GM12892 (cell line): ENCODE data around the gene PCBP1.
"Not testable (repeated sequence)": the region's sequence is repeated elsewhere in the genome, so short reads cannot be mapped to it uniquely, and the experiment has no call there.

Experiments used
- DNase-seq: peaks from one replicate; pipeline ENCODE4 v3.0.0; 2011; ENCODE audit not compliant: insufficient read length
- FAIRE-seq: peaks from 2 replicates; lab custom pipeline; 2011; peaks lifted over from hg19 to GRCh38; lab: Jason Lieb, UNC
- POLR2A ChIP-seq: IDR thresholded peaks from 2 replicates; pipeline ENCODE4 v1.6.1; 2011; ENCODE audit warnings: low read depth, low read length, control low read depth
- POLR2AphosphoS5 ChIP-seq: IDR thresholded peaks from 2 replicates; pipeline ENCODE4 v1.6.1; 2011; ENCODE audit warnings: low read depth, low read length, control low read depth
- TAF1 ChIP-seq: IDR thresholded peaks from 2 replicates; pipeline ENCODE4 v1.6.1; 2011; ENCODE audit warnings: low read depth, mild to moderate bottlenecking, control low read depth, low read length, borderline replicate concordance

PCBP1 gene

GRCh38 chr2:70103531-70104061 is 16.3 kb downstream of the PCBP1 start:
- DNase-seq (no peak), FAIRE-seq (peak; percentile 61)
- TF ChIP-seq TAF1 (no peak), POLR2A (peak; percentile 21; the same call in 1 of the 2 replicates)

DNA sequence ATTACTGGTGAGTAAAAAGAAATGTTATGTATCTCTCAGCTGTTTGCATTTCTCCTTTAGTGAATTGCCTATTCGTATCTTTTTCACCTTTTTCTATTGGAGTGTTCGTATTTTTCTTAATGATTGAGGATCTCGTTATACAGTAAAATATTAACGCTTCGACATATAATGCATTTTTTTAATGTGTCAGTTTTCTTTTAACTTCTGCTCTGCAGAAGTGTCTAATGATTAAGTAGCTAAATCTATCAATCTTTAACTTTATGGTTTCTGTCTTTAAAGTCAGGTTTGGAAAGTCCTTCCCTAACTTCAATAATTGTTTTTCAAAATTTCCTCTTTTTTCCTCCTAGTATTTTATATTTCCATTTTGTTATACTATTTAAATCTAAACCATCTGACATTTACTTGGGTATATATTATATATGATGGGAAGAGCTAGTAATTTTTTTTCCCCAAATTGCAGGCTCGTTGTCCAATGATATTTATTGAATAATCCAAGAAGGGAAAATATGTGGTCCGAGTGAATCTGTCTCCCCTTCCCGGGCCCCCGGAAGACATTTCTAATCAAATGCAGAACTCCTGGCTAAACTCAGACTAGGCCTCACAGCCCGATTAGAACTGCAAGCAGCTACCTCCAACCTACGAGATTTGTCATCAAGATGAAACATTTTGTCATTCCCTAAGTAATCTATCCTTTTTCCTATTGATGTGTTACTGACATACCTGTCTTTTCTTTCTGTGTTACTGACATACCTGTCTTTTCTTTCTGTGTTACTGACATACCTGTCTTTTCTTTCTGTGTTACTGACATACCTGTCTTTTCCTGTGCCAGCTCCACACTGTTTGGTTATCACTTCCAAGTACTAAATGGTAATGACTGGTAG is 17.2 kb downstream of the PCBP1 start:
- FAIRE-seq (peak; percentile 88), DNase-seq (no peak)
- TF ChIP-seq TAF1 (no peak), POLR2A (no peak), POLR2AphosphoS5 (no peak)

DNA sequence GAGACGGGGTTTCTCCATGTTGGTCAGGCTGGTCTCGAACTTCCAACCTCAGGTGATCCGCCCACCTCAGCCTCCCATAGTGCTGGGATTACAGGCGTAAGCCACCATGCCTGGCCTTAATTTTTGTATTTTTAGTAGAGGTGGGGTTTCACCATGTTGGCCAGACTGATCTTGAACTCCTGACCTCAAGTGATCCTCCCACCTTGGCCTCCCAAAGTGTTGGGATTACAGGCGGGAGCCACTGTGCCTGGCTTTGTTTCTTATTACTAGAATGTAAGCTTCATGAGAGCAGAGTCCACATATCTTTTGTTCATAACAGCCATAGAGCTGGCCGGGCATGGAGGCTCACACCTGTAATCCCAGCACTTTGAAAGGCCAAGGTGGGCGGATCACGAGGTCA is 18.9 kb downstream of the PCBP1 start:
- FAIRE-seq: not testable (repeated sequence)

DNA sequence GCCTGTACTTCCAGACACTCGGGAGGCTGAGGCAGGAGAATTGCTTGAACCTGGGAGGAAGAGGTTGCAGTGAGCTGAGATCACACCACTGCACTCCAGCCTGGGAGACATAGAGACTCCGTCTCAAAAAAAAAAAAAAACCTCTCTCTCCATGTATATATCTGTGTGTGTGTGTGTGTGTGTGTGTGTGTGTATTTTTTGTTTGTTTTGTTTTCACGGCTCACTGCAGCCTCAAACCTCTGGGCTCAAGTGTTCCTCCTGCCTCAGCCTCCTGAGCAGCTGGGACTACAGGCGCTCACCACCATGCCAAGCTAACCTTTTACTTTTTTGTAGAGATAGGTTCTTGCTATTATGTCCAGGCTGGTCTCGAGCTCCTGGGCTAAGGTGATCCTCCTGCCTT is 23.1 kb downstream of the PCBP1 start:
- not testable (repeated sequence) for FAIRE-seq, DNase-seq

More for the DNA sequence above, 18.9 kb downstream of the PCBP1 start:
- DNase-seq: not testable (repeated sequence)

DNA sequence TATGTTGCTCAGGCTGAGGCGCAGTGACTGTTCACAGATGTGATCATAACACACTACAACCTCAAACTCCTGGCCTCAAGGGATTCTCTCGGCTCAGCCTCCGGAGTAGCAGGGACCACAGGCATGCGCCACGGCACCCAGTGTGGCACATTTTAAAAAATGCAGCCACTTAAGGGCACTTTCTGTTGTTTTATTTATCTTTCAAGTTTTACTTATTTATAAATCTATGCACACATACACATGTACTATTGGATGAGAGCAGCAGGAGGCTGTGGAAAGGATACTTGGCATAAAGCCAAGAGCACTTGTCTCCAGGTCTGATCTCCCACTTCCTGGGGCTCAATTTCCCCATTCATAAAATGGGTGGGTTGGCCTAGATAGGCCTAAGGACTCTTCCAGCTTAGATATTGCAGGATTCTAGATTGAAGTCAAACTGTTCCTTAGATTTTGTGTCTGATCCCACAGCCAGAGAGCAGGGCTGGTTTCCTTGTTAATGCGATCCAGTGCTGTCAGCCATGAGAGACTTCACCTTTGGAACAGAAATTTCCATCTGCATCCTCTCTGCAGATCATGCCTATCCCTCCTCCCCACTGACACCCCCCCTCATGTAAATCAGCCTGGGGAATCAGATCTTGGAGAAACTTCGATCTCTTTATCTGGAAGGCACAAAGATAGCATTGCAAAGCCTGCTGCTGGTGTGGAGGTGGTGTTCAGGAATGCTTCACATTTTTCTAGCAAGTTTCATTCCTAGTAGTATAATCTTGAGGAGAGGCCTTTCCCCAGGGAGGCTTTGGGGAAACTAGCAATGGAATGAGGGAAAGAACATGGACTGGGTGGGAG is 24.7 kb downstream of the PCBP1 start:
- DNase-seq: no peak
- no peak for TF ChIP-seq POLR2AphosphoS5
- no peak for TF ChIP-seq TAF1
- no peak for TF ChIP-seq POLR2A
- no peak for FAIRE-seq

DNA sequence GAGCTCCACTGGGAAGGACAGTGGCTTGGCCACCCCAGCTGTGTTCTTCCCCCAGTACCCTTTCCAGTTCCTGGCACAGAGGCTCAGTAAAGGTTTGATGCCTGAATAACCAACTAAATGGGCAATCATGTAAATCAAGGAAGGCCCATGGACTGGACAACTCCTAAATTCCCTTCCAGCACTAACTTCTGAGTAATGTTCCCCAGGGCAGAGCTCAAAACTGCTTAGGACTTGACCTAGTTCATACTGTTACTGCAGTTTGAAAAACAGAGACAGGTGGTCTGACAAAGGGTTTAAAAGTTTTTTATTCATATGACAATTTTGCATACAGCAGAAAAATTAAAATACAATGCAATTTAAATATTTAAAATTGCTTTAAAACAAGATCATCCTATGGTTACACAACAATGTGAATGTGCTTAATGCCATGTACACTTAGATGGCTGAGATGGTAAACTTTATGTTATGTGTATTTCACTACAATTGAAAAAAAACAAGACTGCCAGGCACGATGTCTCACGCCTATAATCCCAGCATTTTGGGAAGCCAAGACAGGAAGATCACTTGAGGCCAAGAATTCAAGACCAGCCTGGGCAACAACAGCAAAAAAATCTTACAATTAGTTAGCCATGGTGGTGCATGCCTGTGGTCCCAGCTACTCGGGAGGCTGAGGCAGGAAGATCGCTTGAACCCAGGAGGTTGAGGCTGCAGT is 26.2 kb downstream of the PCBP1 start:
- TF ChIP-seq POLR2AphosphoS5 (no peak), TAF1 (no peak), POLR2A (no peak)
- FAIRE-seq (no peak), DNase-seq (no peak)

DNA sequence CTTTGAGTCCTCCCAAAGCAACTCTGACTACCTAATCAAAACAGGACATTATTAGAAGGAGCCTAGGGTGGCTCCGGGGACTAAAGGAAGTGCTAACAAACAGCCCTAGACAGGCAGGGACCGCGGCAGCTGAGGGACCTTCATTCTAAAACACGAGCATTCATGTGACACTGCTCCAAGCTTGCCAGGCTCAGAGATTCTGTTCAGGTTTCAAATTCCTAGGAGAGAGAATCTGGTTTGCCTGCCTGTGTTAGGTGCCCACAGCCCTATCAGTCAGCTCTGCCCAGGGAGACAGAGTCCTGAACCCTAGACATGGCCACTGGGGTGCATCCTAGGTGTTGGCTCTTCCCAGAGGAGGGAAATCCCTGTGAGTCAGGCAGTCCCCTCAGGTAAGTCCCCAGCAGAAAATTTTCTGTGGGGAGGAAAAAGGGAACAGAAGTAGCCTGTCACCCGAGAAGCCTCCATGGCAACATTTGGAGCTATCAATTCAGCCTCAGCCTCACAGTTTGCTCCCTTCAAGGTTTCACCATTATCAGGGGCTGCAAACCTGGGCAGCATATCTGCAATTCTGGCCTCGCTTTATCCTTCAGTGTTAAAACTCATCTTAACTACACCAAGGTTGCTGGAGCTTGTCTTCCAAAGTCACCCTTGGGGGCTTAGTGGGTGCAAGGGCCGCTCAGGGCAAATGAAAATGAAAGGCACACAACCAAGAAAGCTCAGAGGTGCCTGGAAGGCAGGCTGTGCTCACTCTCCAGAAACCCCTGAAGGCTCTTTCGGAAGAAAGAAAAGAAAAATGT is 28.6 kb downstream of the PCBP1 start:
- DNase-seq: no peak
- FAIRE-seq: peak; percentile 17
- TF ChIP-seq POLR2AphosphoS5: no peak
- no peak for TF ChIP-seq POLR2A

GRCh38 chr2:70116936-70117552 is 29.8 kb downstream of the PCBP1 start:
- peak; percentile 33 for FAIRE-seq
- TF ChIP-seq POLR2AphosphoS5 (no peak), POLR2A (no peak), TAF1 (no peak)
- no peak for DNase-seq

DNA sequence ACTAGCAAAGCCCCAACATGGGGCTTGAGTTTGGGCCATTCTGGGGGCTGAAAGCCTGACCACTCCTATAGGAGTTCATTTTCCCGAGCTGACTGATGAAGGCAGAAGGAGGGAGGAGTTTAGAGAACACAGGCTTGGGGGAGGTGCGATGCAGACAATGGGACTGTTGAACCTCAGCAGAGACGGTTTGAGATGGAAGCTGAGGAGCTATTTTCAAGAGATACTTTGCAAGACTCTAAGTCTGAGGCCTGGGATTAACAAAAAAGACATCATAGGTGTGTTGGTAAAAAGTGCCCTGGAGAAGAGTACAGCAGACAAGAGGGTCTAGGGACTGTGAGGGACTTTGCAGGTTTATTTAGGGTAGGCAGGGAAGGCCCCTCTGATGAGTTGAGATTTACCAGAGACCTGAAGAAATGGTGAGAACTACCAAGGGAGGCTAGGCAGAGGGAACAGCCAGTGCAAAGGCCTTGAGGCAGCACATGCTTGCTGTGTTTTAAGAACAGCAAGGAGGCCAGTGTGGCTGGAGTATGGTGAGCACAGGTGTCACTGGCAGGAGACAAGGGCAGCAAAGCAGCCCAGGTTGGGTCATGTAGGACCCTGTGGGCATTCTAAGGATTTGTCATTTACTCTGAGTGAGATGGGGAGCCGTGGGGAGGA is 31.6 kb downstream of the PCBP1 start:
- TF ChIP-seq POLR2A: no peak
- TF ChIP-seq POLR2AphosphoS5: no peak
- TF ChIP-seq TAF1: no peak
- FAIRE-seq (no peak), DNase-seq (no peak)
